Activated effector memory CD4-positive, alpha-beta T cell treated with Interleukin-2 at 50 U/mL for 16 hours (primary cell): ENCODE data around the gene KRTAP10-3.
"Not testable (repeated sequence)": the region's sequence is repeated elsewhere in the genome, so short reads cannot be mapped to it uniquely, and the experiment has no call there.

Source experiments
- DNase-seq: peaks from one replicate; pipeline ENCODE4 v3.0.0-alpha.2; 2020

Gene KRTAP10-3

DNA sequence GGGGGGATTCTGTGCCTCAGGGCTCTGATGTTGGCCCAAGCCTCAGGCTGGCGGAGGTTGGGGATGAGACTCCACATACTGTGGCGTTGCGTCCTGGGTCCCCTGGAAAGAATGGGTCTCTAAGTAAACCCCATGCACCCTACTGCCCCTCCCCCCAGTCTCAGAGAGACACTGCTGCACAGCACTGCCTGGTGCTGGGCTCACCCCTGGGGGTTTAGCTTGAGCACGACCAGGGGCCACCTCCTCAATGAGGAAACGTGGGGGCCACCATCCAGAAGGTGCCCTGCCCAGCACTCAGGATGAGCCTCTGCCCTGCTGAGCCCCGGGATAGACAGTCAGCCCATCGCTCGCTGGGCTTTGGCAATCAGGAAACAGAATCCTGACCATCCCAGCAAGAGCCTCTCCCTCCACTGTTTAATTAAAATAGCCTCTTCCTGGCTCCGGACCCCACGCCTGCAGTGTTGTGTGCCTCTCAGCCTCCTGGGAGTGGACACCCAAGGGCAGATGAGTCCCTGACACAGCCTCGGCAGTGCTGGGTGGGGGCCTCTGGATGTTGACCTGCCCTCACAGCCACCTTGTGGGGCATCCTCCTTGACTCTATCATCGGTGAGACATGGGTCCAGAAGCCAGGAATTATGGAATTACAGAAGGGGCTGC lies 11.4 kb upstream of the KRTAP10-3 start:
- DNase-seq = no peak

DNA sequence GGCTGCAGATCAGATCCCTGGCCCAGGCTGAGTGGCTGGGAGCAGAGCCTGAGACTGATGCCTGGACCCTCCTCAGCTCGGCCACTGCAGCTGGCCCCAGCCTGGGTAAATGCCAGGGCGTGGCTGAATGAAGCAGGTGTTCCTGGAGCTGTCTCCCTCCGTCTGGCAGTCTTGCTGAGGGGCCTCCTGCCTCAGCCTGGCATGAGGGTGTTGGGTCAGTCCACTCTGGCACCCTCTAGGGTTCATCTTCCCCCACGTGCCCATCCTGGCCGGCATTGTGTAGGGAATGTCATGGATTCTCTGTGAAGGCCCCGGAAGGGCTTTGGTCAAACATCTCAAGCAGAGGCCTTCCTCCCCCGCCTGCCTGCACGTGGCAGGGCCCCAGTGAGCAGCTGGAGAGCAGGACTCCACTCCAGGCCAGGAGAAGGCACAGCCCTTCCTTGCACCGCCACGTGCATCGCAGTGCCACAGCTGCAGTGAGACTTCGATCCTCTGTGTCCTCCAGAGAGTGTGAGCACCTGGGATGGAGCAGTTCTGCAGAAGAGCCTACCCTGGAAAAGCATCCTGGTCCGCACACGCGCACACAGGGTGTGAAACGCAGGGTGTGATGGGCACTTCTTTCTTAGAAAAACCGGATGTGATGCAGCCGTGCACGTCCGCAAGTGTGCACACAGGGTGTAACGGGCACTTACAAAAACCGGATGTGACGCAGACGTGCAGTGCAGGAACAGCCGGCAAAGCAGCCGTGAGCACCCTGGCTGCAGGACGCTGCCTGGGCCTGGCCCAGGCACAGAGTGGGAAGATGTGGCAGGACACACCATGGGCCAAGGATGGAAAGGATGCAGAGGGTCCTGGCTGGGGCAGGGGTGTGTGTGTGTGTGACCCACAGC lies 10.3 kb upstream of the KRTAP10-3 start:
- DNase-seq = no peak

DNA sequence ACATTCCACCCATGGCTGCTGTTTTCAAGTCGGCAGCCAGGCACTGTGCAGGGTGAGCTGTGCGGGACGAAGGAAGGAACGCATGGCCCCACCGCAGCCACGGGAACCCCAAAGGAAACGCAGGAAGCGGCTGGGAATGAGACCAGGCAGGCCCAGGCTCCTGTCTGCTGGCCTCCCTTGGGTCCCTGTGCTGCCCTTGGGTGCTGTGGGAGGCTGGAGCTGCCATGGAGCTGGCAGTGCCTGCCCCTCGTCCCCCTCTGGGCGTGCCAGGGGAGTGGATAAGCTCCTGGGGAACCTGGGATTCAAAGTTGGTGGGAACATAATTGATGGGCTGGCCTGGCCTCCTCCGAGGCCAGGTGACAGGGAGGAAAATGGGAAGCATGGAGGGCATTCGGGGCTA lies 9.7 kb upstream of the KRTAP10-3 start:
- DNase-seq = no peak

DNA sequence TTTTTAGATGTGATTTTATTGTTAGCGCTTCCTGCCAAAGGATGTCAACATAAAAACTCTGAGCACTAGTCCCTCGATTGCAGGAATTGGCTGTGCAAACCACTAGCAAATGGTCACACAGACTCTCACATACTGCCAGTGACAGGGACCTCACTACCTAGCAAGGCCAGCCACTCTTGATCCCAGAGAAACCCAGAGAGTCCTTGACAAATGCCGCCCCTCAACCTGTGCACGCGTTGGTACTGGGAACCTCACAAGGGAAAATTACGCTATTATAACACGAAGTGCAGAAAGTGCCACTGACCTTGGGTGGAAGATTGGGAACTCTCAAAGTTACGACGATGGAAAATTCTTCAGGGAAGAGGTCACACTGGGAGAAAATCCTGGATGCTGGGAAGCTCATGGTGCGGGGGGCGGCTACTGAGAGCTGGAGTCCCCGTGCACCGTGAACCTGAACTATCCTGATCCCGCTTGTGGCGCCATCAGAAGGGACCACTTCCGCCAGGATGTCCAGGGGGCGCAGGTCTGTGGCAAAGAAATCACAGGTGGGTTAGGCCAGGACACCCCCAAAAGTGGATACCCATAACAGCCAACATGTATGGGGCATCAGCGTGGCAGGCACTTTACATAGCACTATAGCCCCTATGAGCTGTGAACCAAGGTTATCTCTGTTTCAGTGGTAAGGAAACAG lies 9.0 kb upstream of the KRTAP10-3 start:
- DNase-seq = no peak

DNA sequence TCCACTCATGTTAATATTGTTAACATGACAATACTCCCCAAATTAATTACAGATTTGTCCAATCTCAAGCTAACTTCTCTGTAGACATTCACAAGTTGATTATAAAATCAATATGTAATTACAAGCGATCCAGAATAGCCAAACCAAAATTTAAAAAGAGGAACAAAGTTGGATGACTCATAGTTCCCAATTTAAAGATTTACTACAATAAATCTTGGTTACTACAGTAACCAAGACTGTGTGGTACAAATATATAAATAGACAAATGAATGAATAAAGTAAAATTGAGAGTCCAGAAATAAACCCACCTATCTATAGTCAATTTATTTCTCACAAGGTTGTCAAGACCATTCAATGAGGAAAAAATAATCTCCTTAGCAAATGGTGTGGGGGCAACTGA lies 7.8 kb upstream of the KRTAP10-3 start:
- DNase-seq = no peak

DNA sequence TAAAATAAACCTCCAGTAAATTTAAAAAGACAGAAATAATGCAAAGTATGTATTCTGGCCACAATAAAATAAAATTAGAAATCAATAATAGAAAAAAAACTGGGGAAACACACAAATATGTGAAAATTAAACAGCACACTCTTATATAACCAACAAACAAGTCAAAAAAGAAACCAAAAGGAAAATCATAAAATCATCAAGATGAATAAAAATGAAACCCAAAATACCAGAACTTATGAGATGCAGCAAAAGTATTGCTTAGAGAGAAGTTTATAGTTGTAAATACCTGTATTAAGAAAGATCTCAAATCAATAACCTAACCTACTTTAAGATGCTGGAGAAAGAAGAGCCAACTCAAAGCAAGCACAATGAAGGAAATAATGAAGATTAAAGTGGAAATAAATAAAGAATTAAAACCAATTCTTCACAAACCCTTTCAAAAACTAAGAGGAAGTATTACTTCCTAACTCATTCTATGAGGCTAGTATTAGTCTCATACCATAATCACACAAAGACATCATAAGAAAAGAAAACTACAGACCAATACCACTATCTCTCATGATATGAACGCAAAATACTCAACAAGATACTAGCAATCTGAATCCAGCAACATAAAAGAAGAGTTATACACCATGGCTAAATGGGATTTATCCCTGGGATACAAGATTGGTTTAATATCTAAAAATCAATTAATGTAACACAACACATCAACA lies 6.4 kb upstream of the KRTAP10-3 start:
- DNase-seq = no peak

DNA sequence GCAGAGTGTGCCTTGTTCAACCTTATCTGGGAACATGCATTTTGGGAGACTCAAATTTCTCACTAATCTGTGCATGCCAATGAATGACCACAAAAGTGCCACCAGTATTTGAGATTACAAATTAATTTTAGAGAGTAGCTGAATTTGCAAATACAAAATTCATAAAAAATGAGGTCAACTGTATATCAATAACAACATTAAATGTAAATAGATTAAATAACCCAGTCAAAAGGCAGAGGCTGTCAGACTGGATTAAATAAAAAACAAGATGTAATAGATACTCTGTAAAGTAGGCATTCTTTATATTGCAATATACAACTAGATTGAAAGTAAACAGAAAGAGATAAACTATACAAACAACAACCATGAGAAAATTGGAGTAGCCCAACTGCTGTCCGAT lies 5.5 kb upstream of the KRTAP10-3 start:
- no peak for DNase-seq

DNA sequence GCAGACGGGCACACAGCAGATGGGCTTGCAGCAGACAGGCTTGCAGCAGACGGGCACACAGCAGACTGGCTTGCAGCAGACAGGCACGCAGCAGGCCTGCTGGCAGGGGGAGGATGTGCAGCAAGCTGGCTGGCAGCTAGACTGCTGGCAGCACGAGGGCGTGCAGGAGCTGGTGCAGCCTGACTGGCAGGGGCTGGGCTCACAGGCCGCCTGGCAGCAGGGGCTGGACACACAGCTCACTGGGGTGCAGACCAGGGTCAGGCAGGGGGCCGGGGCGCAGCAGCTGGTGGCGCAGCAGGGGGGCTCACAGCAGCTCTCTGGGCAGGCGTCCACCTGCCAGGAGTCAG lies 293 bp downstream of the KRTAP10-3 start:
- DNase-seq = not testable (repeated sequence)

DNA sequence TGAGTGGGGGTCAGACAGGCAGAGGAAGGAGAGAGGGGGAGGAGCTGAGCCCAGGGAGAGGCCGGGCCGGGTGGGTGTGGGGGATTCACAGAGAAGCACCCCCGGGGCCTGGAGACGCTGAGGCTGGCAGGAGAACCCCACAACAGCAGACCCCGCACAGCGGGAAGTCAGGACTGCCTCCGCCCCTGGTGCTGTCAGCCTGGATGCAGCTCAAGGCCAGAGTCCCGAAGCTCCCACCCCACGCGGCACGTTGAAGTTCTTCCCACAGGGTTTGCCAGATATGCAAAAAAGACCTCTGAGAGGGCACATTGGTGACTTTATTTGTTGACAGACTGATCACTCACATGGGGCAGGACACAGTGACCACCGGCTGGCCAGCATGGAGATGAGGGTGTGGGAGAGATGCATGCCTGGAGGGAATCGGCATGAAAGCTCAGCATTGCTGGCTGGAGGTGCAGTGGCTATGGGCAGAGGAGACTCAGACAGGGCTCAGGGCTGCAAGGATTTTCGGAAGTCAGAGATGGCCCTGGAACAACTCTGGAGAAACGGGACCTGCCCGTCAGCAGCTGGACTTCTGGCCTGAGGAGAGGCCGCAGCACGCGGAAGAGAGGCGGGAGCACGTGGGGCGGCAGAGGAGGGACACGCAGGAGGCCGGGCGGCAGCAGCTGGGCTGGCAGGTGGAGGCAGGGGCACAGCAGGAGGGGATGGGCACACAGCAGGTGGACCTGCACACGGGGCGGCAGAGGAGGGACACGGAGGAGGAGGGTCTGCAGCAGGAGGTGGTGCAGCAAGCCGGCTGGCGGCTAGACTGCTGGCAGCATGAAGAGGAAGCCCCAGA lies 885 bp downstream of the KRTAP10-3 start:
- DNase-seq = no peak

DNA sequence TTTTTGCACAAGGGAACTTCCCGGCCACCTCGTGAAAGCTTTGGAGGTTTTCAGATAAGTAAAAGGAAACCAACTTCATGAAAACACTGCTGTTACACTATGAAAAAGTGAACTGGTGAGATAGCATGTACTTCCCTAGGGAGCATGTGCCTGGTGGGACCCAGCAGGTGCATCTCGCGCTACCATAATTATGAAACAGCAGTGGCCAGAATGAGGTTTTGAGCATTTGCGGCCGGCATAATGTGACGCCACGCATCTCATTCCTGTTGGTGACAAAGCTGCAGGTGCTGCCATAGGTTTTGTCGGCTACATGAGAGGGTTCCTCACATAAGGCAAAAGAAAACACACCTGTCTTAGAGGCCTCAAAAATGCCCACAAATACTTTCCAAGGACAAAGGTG lies 1.7 kb downstream of the KRTAP10-3 start:
- DNase-seq = no peak

DNA sequence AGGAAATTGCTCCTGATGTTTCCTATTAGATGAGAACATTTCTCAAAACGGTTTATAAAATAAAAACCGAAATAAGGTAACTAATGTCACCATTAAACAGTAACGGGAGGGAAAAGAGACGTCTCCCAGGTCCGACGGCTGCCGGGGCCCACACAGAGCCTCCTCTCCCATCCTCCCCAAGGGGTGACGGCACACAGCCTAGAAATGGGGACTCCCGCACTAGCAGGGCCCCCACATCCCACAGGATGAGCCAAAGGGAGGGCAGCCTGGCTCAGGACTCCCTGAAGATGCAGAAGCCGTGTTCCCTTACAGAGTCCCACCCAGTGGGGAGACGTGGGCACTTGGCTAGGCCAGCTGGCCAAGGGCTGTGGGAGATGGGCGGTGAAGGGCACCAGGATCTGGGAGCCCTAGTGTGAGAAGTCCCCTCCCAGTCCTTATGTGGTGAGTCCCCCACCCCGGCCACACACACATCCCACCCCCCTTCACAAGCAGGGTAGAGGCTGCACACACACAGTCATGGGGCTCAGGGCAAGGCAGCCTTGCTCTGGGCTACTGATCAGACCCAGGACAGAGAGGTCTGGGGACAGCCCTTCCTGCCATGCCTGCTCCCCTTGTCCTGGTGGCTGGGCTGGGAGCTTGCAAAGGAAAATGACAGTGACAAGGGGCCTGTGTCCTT lies 3.3 kb downstream of the KRTAP10-3 start:
- no peak for DNase-seq

DNA sequence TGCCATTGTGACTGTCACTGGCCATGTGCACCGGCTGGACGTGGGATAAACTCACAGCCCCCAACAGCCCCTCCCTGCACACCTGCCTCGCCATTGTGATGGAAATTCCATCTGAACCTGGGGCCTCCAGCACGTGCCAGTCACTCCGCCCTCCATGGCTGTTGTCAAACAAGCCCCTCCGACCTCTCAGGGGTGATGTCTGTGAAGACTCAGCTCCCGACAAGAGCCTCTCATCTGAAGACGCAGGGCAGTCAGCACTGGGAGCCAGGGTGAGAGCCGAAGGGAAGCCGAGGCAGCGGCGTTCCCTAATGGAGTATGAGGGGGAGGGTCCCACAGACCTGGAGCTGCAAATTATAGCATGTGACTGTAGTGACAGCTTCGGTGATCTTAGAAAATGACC lies 5.9 kb downstream of the KRTAP10-3 start:
- no peak for DNase-seq

DNA sequence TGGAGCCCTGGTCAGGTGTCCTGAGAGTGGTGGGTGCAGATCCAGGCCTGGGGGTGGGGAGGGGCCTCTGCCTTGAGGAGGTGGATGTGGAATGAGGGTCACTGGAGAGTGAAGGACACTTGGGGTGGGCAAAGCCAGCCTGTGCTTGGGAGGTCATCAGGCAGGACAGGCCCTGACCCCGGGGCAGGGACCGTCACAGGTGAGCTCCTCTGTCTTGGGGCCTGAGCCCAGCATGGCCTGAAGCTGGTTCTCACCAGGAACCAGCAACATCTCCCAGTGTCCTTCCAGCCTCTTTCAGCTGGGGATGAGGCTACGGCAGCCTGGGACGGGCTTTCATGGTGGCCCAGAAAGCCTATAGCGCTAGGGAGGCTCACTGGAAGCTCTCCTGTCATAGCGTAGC lies 6.5 kb downstream of the KRTAP10-3 start:
- no peak for DNase-seq

DNA sequence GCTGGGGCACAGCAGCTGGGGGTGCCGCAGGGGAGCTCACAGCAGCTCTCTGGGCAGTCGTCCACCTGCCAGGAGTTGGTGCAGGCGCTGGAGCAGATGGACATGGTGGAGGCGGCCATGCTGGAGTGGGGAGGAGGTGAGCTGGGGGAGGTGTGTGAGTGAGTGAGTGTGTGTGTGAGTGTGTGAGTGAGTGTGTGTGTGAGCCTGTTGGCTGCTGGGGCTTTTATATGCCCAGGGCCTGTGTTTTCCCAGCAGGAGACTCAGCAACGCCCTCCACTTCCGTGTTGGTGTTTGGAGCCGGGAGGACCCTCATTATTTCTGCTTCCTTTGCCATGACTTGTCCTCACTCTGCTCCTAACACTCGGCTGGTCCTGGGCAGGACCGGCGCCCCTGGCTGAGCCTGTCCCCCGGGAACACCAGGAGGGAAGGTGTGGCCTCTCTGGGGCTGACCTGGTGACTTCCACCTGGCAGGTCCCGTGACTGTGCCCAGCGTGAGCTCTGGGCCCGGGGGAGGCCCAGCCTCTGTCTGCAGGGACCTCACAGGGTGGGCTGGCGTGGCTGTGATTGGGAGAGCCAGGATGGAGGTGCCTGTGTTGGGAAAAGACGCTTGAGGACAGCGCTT lies 7.1 kb downstream of the KRTAP10-3 start, which contains the start of gene KRTAP10-2:
KRTAP10-2 (minus strand) TSS at position 166 of the 622 bp plus-strand sequence; CDS start at position 119, 47 bp downstream.
- no peak for DNase-seq

DNA sequence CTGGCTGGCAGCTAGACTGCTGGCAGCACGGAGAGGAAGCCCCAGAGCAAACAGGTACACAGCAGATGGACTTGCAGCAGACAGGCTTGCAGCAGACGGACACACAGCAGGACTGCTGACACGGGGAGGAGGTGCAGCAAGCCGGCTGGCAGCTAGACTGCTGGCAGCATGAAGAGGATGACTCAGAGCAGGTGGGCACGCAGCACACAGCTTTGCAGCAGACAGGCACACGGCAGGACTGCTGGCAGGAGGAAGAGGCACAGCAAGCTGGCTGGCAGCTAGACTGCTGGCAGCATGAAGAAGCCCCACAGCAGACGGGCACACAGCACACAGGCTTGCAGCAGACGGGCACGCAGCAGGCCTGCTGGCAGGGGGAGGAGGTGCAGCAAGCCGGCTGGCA lies 7.8 kb downstream of the KRTAP10-3 start:
- DNase-seq = no peak

DNA sequence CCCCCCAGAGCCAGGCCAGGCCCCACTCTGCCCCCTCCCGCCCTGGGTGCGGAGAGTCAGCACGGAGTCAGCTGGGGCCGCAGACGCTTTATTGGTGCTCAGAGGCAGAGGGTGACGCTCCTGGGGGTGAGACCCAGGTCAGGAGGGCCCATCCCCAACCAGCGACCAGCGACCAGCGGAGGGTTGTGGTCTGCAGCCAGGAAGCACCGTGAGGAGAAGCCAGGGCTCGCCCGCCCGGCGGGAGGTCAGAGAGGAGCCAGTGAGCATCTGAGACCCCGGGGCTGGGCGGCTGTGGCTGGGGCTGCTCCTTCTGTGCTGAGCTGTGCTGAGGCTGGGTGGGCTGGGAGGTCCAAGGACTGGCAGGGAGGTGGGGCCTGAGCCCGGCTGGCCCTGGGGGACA lies 8.3 kb downstream of the KRTAP10-3 start:
- DNase-seq = not testable (repeated sequence)

DNA sequence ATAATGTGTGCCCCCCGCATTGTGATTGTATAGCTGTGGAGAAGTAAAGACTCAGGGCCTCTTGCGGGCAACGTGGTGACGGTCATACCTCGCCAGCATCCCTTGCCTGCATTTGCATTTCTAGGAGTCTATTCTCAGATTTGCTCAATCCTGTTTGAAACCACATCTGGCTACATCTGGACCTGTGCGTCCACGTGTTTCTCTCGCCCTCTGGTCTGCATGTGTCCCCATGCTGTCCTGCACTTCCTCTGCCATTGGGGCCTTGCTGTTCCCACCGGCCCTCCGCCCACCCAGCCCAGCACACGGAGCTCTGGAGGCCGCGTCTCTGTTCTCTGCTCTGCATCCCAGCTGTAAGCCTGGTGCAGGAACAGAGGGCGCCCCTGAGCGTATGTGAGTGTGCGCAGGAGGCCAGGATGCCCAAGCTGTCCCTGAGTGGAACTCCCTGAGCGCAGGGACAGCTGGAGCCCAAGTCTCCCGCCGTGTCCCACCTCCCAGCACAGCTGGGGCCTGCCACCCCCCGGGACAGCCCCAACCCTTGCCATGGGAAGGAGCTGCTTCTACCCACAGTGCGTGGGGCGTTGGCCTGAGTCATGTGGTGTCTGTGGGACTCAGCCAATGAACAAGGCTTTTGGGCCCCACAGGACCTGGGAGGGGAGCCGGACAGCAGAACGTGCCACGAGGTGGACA lies 8.9 kb downstream of the KRTAP10-3 start:
- DNase-seq = no peak

DNA sequence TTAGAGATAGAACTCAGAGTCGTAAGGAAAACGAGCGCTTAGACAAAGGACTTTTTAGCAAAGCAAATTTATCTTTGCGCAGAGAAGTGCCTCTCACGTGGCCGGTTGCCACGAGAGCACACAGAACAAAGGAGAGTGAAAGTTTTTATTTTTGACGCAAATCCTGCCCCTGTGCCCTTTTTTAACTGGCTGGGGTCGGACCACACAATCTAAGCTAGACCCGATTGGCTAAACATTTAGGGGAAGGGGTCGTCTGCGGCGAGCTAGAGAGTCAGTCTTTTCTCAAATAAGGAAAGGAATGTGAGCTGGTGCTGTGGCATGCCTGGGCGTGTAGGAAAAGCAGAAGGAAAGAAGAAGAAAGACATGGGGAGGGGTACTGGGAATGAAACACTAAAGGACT lies 9.7 kb downstream of the KRTAP10-3 start:
- no peak for DNase-seq

DNA sequence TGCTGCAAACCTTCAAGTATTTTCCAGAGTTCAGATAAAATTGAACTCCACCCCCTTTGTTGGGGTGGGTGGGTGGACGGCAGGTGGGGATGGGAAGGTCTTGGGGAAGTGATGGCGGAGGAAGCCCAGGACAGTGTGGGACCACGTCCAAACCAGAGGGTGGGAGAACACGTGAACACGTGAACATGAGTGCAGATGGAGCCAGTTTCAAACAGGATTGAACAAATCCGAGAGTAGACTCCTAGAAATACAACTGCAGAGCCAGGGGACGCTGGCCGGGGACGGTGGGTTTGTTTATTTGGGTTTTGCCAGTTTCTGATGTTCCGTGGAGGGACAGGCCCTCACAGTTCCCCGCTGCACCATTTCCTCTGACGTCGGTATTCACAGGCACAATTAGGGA lies 10.2 kb downstream of the KRTAP10-3 start:
- DNase-seq = no peak

DNA sequence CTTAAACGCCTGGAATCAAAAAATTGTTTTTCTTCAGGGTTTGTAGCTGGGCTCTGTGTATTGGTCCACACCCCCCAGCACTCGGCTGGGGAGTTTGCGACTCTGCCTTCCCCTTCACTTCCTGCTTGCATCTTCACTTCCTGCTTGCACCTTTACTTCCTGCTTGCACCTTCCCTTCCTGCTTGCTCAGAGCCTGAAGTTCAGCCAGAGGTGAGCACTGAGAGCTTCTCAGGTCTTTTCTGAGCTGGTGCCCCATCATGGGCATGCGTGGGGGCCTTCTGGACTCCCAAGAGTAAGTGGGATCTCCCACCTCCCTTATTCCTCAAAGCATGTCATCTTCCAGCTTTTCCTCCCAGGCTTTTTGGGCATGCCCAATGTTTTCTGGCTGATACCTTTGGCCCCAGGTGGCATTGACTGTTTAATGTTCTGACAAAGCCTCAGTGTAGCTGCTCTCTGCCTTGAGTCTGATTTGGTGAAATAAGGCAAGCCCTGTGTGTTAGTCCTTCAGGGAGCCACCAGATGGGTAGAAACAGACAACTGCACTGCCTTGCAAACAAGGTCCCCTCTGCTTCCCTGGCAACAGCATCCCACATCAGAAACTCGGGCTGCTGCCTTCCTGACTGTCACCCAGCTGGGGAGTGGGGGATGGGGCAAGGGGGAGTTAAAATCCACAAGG lies 10.8 kb downstream of the KRTAP10-3 start:
- DNase-seq = peak; percentile 22
